Endodermal cell (in vitro differentiated cells): Measurements from ENCODE around the gene ZBTB40. TPM values are rescaled to one million over a fixed set of nuclear protein-coding genes. Genes with fewer than 3 reads are reported as not detected.
A peak's percentile ranks its signal among the peaks of the same experiment; 100 is the strongest.

Experiments
- DNase-seq: peaks from one replicate; pipeline ENCODE4 v3.0.0-alpha.2; 2017
- H3K27ac ChIP-seq: 2 replicates; pipeline ENCODE4 v1.5.1; 2013; ENCODE audit warnings: mild to moderate bottlenecking, low read depth, low read length, moderate library complexity
- H3K27me3 ChIP-seq: 2 replicates; pipeline ENCODE4 v1.6.1; 2013; ENCODE audit warnings: mild to moderate bottlenecking, low read length, moderate library complexity; ENCODE audit not compliant: insufficient read depth, control insufficient read depth, poor library complexity, severe bottlenecking
- H3K36me3 ChIP-seq: 2 replicates; pipeline ENCODE4 v1.7.0; 2013; ENCODE audit warnings: mild to moderate bottlenecking, low read length, moderate library complexity; ENCODE audit not compliant: control insufficient read depth, insufficient read depth
- H3K4me1 ChIP-seq: one replicate; pipeline ENCODE4 v1.7.0; 2013; ENCODE audit warnings: low read length; ENCODE audit not compliant: control insufficient read depth, insufficient read depth
- H3K4me3 ChIP-seq: 2 replicates; pipeline ENCODE4 v1.5.1; 2013; ENCODE audit warnings: mild to moderate bottlenecking, low read length, moderate library complexity
- H3K9ac ChIP-seq: 2 replicates; pipeline ENCODE4 v1.6.1; 2013; ENCODE audit warnings: mild to moderate bottlenecking, low read length, moderate library complexity; ENCODE audit not compliant: poor library complexity, severe bottlenecking; ENCODE audit errors: extremely low read depth
- H3K9me3 ChIP-seq: 2 replicates; pipeline ENCODE4 v1.6.1; 2013; ENCODE audit warnings: mild to moderate bottlenecking, low read length, moderate library complexity; ENCODE audit not compliant: control insufficient read depth
- H3K27ac Mint-ChIP-seq: 2 replicates; pipeline ENCODE4 v1.8.0; 2020; ENCODE audit warnings: mixed read lengths
- H3K27me3 Mint-ChIP-seq: 2 replicates; pipeline ENCODE4 v1.8.0; 2021; ENCODE audit warnings: mild to moderate bottlenecking, mixed read lengths; ENCODE audit not compliant: insufficient read depth
- H3K36me3 Mint-ChIP-seq: 2 replicates; pipeline ENCODE4 v1.8.0; 2020; ENCODE audit warnings: low read depth, mixed read lengths
- H3K4me1 Mint-ChIP-seq: 2 replicates; pipeline ENCODE4 v1.8.0; 2020; ENCODE audit warnings: mixed read lengths
- H3K4me3 Mint-ChIP-seq: 2 replicates; pipeline ENCODE4 v1.8.0; 2020; ENCODE audit warnings: mild to moderate bottlenecking, moderate library complexity, mixed read lengths
- H3K9me3 Mint-ChIP-seq: 2 replicates; pipeline ENCODE4 v1.8.0; 2020; ENCODE audit warnings: mild to moderate bottlenecking, mixed read lengths
- WGBS, 2 experiments: methylation state at CpG; one replicate each; pipeline versions ENCODE4 v1.1.5 to v1.1.7; 2013; ENCODE audit warnings: missing lambda C conversion rate in 2 of 2, mixed read lengths in 1 of 2; ENCODE audit not compliant: insufficient coverage in 1 of 2, insufficient read length in 1 of 2; 5-methylcytosine and 5-hydroxymethylcytosine counted together
- total RNA-seq, 2 donors: library from RNA; stranded (reverse); fragmentation: NEBNext Ultra II Directional in 1 of 2; extraction: Animal tissue kit (Norgen Biotek cat#: 25700) in 1 of 2; gene quantifications; 2 replicates in 1 of 2; 3 replicates in 1 of 2; pipeline ENCODE4 v1.2.1, GENCODE V29; 2021
- TF ChIP-seq, protein P1 (sequence below): fragments of 200-600 bp; sonication (generic); conservative IDR thresholded peaks from 2 replicates; pipeline ENCODE4 v1.5.0; 2021; ENCODE audit warnings: antibody characterized with exemption, mild to moderate bottlenecking

Gene ZBTB40
- total RNA-seq, 2 donors from 2014 or later = 18.5 to 29.7 TPM

DNA sequence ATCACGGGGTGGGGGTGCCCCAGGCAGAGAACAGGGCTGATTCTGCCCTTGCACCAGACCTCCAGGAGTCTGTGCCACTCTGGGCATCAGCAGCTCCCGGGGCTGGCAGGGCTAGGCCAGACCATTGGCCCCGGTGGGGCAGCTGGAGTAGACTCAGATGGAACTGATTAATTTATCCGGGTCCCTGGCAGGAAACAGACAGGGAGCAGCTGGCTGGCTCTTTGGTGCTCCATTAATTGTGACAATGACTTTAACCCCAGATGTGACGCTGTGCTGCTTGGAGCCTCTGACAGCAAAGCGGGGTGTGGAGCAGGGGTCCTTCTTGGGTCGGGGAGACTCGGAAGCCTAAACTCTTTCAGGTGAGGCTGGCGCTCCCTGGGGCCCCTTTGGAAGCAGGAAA, 121.2 kb downstream of the ZBTB40 start:
- no peak overlapping the region for H3K27ac ChIP-seq
- H3K9ac ChIP-seq = no peak overlapping the region
- H3K4me1 Mint-ChIP-seq = no peaks in the 10 kb centered on the region
- no peak overlapping the region for H3K27ac Mint-ChIP-seq
- H3K4me1 ChIP-seq = no peaks in the 10 kb centered on the region
- no peak overlapping the region for H3K4me3 ChIP-seq
- 85% methylated on average over 7 to 9 of the region's 9 CpGs for WGBS, 2 experiments
- peaks cover 4% of the 10 kb centered on the region for H3K9me3 Mint-ChIP-seq
- TF ChIP-seq, protein P1, sequence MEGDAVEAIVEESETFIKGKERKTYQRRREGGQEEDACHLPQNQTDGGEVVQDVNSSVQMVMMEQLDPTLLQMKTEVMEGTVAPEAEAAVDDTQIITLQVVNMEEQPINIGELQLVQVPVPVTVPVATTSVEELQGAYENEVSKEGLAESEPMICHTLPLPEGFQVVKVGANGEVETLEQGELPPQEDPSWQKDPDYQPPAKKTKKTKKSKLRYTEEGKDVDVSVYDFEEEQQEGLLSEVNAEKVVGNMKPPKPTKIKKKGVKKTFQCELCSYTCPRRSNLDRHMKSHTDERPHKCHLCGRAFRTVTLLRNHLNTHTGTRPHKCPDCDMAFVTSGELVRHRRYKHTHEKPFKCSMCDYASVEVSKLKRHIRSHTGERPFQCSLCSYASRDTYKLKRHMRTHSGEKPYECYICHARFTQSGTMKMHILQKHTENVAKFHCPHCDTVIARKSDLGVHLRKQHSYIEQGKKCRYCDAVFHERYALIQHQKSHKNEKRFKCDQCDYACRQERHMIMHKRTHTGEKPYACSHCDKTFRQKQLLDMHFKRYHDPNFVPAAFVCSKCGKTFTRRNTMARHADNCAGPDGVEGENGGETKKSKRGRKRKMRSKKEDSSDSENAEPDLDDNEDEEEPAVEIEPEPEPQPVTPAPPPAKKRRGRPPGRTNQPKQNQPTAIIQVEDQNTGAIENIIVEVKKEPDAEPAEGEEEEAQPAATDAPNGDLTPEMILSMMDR = no peak
- peaks cover 2% of the 10 kb centered on the region for H3K9me3 ChIP-seq
- H3K4me3 Mint-ChIP-seq = no peak overlapping the region
- H3K27me3 Mint-ChIP-seq = no peaks in the 10 kb centered on the region
- H3K36me3 Mint-ChIP-seq = no peaks in the 10 kb centered on the region
- DNase-seq = no peak
- H3K27me3 ChIP-seq = no peaks in the 10 kb centered on the region
- H3K36me3 ChIP-seq = no peaks in the 10 kb centered on the region

DNA sequence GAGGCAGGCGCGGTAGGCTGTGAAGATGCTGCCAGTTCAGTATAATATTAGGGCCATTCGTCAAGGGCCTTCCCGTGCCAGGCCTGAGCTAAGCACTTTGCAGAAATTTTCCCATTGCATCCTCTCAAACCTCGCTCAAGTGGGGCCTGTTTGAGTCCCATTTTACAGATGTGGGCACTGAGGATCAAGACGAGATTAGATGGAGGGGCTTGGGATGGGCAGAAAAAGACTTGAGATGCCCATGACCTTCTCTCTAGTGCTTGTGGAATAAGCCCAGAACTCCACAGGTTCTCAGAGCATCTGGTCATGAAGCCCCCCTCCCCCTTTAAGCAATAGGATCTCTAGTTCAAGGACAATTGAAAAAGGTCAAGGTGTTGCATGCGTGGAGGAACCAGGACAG, 121.6 kb downstream of the ZBTB40 start:
- H3K9me3 Mint-ChIP-seq = peaks cover 8% of the 10 kb centered on the region
- no peaks in the 10 kb centered on the region for H3K27me3 ChIP-seq
- no peak overlapping the region for H3K4me3 ChIP-seq
- peaks cover 6% of the 10 kb centered on the region for H3K9me3 ChIP-seq
- 82 to 91% methylated on average over 5 to 7 of the region's 7 CpGs for WGBS, 2 experiments
- DNase-seq = no peak
- H3K36me3 Mint-ChIP-seq = no peaks in the 10 kb centered on the region
- H3K27ac ChIP-seq = no peak overlapping the region
- H3K4me3 Mint-ChIP-seq = no peak overlapping the region
- no peaks in the 10 kb centered on the region for H3K36me3 ChIP-seq
- H3K27ac Mint-ChIP-seq = no peak overlapping the region
- TF ChIP-seq, protein P1 = no peak
- no peaks in the 10 kb centered on the region for H3K4me1 ChIP-seq
- no peaks in the 10 kb centered on the region for H3K27me3 Mint-ChIP-seq
- H3K9ac ChIP-seq = no peak overlapping the region
- H3K4me1 Mint-ChIP-seq = no peaks in the 10 kb centered on the region

DNA sequence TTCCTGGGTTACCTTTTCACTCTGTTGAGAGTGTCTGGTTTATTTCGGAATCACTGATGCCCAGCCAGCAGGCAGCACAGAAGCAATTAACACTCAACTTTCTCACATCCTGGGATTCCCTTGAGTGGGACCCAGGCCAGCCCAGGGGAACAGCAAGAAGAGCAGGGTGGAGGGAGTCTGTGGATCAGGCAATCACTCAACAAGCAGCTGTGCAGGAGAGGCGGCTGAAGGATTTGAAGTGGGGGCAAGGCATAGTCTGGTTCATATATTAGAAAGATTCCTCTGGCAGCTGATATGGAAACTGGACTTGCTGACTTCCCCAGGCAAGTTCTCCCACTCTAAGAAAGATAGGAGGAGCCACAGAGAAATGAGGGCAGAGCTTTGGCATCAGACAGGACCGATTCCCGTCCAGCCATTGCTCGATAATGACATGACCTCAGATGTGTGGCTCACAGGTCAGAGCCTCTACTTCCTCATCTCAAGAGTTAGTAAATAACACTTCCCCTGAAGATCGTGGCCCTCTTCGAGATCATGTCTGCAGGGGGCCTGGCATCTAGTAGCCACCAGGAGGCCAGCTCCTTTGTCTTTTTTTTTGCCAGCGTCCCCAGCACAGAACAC, 124.0 kb downstream of the ZBTB40 start:
- Histone ChIP-seq H3K27ac (no peak overlapping the region), H3K9ac (no peak overlapping the region), H3K36me3 (no peaks in the 10 kb centered on the region), H3K4me1 (no peaks in the 10 kb centered on the region), H3K9me3 (peaks cover 9% of the 10 kb centered on the region), H3K4me3 (no peak overlapping the region), H3K27me3 (no peaks in the 10 kb centered on the region)
- H3K27me3 Mint-ChIP-seq = no peaks in the 10 kb centered on the region
- H3K36me3 Mint-ChIP-seq = no peaks in the 10 kb centered on the region
- no peak for DNase-seq
- H3K4me1 Mint-ChIP-seq = no peaks in the 10 kb centered on the region
- H3K27ac Mint-ChIP-seq = no peak overlapping the region
- WGBS, 2 experiments = 73 to 80% methylated on average over 7 to 8 of the region's 8 CpGs
- peaks cover 18% of the 10 kb centered on the region for H3K9me3 Mint-ChIP-seq
- no peak overlapping the region for H3K4me3 Mint-ChIP-seq
- TF ChIP-seq, protein P1 = peak; percentile 45
